22Rv1 (cell line): ENCODE data around the gene ABLIM2.

Source experiments
- ZFX ChIP-seq: fragments of 450-650 bp; IDR thresholded peaks from 2 replicates; pipeline ENCODE4 v1.6.1; 2017; ENCODE audit warnings: antibody characterized with exemption, borderline replicate concordance
- TF ChIP-seq, protein P1 (sequence below): fragments of 450-650 bp; IDR thresholded peaks from 2 replicates; pipeline ENCODE4 v1.5.1; 2017; ENCODE audit warnings: mild to moderate bottlenecking

- TF ChIP-seq, protein P1, sequence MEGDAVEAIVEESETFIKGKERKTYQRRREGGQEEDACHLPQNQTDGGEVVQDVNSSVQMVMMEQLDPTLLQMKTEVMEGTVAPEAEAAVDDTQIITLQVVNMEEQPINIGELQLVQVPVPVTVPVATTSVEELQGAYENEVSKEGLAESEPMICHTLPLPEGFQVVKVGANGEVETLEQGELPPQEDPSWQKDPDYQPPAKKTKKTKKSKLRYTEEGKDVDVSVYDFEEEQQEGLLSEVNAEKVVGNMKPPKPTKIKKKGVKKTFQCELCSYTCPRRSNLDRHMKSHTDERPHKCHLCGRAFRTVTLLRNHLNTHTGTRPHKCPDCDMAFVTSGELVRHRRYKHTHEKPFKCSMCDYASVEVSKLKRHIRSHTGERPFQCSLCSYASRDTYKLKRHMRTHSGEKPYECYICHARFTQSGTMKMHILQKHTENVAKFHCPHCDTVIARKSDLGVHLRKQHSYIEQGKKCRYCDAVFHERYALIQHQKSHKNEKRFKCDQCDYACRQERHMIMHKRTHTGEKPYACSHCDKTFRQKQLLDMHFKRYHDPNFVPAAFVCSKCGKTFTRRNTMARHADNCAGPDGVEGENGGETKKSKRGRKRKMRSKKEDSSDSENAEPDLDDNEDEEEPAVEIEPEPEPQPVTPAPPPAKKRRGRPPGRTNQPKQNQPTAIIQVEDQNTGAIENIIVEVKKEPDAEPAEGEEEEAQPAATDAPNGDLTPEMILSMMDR, result no peak
- no peak for TF ChIP-seq ZFX
These were observed 126.2 kb downstream of the ABLIM2 start for GRCh38 chr4:8032381-8032780.
